Uterus (tissue), 4 donors: Measurements from ENCODE around the gene NMNAT1. TPM values are rescaled to one million over a fixed set of nuclear protein-coding genes. Genes with fewer than 3 reads are reported as not detected.
"Not testable (repeated sequence)": the region's sequence is repeated elsewhere in the genome, so short reads cannot be mapped to it uniquely, and the experiment has no call there.

Experiments
- DNase-seq, 2 donors: peaks; one replicate each; pipeline ENCODE4 v3.0.0-alpha.2; 2019 to 2020
- H3K27ac ChIP-seq, 2 donors: fragments of 200-600 bp; sonication (generic); 1 replicate in 1 of 2; 2 replicates in 1 of 2; pipeline ENCODE4 v1.5.1; 2016 to 2018
- H3K27me3 ChIP-seq, 2 donors: fragments of 200-600 bp; sonication (generic); one replicate each; pipeline ENCODE4 v1.5.1; 2018 to 2019; ENCODE audit warnings: control low read depth in 1 of 2
- H3K36me3 ChIP-seq, 2 donors: fragments of 200-600 bp; sonication (generic); one replicate each; pipeline ENCODE4 v1.5.1; 2019; ENCODE audit warnings: control low read depth in 1 of 2
- H3K4me1 ChIP-seq, 2 donors: fragments of 200-600 bp; sonication (generic); one replicate each; pipeline ENCODE4 v1.5.1; 2018 to 2019; ENCODE audit warnings: control low read depth in 1 of 2
- H3K4me3 ChIP-seq, 2 donors: fragments of 200-600 bp; sonication (generic); 1 replicate in 1 of 2; 2 replicates in 1 of 2; pipeline ENCODE4 v1.5.1; 2018 to 2019; ENCODE audit warnings: mild to moderate bottlenecking in 1 of 2
- H3K9me3 ChIP-seq, 2 donors: fragments of 200-600 bp; sonication (generic); one replicate each; pipeline ENCODE4 v1.5.1; 2019; ENCODE audit warnings: control low read depth in 1 of 2
- CTCF ChIP-seq, 4 experiments: fragments of 200-600 bp in 2 of 4; fragments of 450-650 bp in 2 of 4; sonication (generic) in 2 of 4; IDR thresholded peaks; one replicate each; pipeline ENCODE4 v1.5.1; 2016 to 2019; ENCODE audit warnings: antibody characterized with exemption in 4 of 4, mild to moderate bottlenecking in 2 of 4, moderate library complexity in 1 of 4
- POLR2A ChIP-seq, 2 donors: fragments of 450-650 bp; IDR thresholded peaks; one replicate each; pipeline ENCODE4 v1.6.1; 2016; ENCODE audit warnings: antibody characterized with exemption in 2 of 2, mild to moderate bottlenecking in 1 of 2, moderate library complexity in 1 of 2
- intact Hi-C: fragments of 100-400 bp; cut with DNase I; formaldehyde crosslinking; loops from one replicate; pipeline ENCODE4 v1.15.1; 2023; ENCODE audit warnings: low total_unique reads
- total RNA-seq, 4 donors: library from RNA; depleted of rRNA in 3 of 4; stranded (reverse); fragments of >200 nt in 3 of 4; gene quantifications; one replicate each; pipeline versions ENCODE4 v1.1.0 to v1.2.4, GENCODE V29; 2014 to 2023
- donor health status: DM: yes; HTN: yes; CAD: no.

Gene NMNAT1
- total RNA-seq, 4 donors from 2014 or later: 1.8 to 41.5 (median 12.7) TPM

- Histone ChIP-seq H3K4me1 (no peaks in the 10 kb centered on the region), H3K36me3 (no peaks in the 10 kb centered on the region), H3K4me3 (no peak overlapping the region), H3K27me3 (no peaks in the 10 kb centered on the region), H3K27ac (no peak overlapping the region), H3K9me3 (no peaks in the 10 kb centered on the region)
- intact Hi-C loops: no loop called here
- TF ChIP-seq CTCF (IDR thresholded peaks at IDR 0.05) (no peak), POLR2A (IDR thresholded peaks at IDR 0.05) (no peak)
- no peak for DNase-seq
Measured at GRCh38 chr1:10014016-10014415, 70.7 kb downstream of the NMNAT1 start.

GRCh38 chr1:10019561-10019960 is 76.3 kb downstream of the NMNAT1 start:
- no peak overlapping the region for H3K27ac ChIP-seq
- no peaks in the 10 kb centered on the region for H3K36me3 ChIP-seq
- H3K27me3 ChIP-seq: no peaks in the 10 kb centered on the region
- H3K4me1 ChIP-seq: no peaks in the 10 kb centered on the region
- intact Hi-C loops: no loop called here
- H3K4me3 ChIP-seq: no peak overlapping the region
- H3K9me3 ChIP-seq: no peaks in the 10 kb centered on the region
- DNase-seq: no peak
- TF ChIP-seq CTCF (IDR thresholded peaks at IDR 0.05) (no peak), POLR2A (IDR thresholded peaks at IDR 0.05) (no peak)

- H3K27me3 ChIP-seq: no peaks in the 10 kb centered on the region
- TF ChIP-seq POLR2A (IDR thresholded peaks at IDR 0.05): no peak
- H3K4me3 ChIP-seq: no peak overlapping the region
- intact Hi-C loops: no loop called here
- no peak for DNase-seq
- no peaks in the 10 kb centered on the region for H3K4me1 ChIP-seq
- H3K9me3 ChIP-seq: no peaks in the 10 kb centered on the region
- H3K36me3 ChIP-seq: no peaks in the 10 kb centered on the region
- H3K27ac ChIP-seq: no peak overlapping the region
Measured at GRCh38 chr1:10020086-10020485, 76.8 kb downstream of the NMNAT1 start.

GRCh38 chr1:10020678-10021077 is 77.4 kb downstream of the NMNAT1 start:
- intact Hi-C loops, DNase-seq, H3K9me3 ChIP-seq, H3K27ac ChIP-seq, H3K4me1 ChIP-seq, H3K4me3 ChIP-seq, H3K36me3 ChIP-seq, H3K27me3 ChIP-seq: not testable (repeated sequence)

GRCh38 chr1:10021992-10022391 is 78.7 kb downstream of the NMNAT1 start:
- H3K27ac ChIP-seq, H3K9me3 ChIP-seq, DNase-seq, H3K4me3 ChIP-seq, H3K36me3 ChIP-seq, H3K27me3 ChIP-seq, H3K4me1 ChIP-seq, intact Hi-C loops: not testable (repeated sequence)

GRCh38 chr1:10022656-10023055 is 79.4 kb downstream of the NMNAT1 start:
- no peak for TF ChIP-seq POLR2A (IDR thresholded peaks at IDR 0.05)
- TF ChIP-seq CTCF (IDR thresholded peaks at IDR 0.05): no peak

GRCh38 chr1:10025354-10025753 is 82.1 kb downstream of the NMNAT1 start:
- DNase-seq: no peak
- intact Hi-C loops: no loop called here
- no peak overlapping the region for H3K27ac ChIP-seq
- no peaks in the 10 kb centered on the region for H3K9me3 ChIP-seq
- H3K27me3 ChIP-seq: no peaks in the 10 kb centered on the region
- no peak overlapping the region for H3K4me3 ChIP-seq
- no peaks in the 10 kb centered on the region for H3K4me1 ChIP-seq
- TF ChIP-seq CTCF (IDR thresholded peaks at IDR 0.05) (no peak), POLR2A (IDR thresholded peaks at IDR 0.05) (no peak)
- H3K36me3 ChIP-seq: no peaks in the 10 kb centered on the region

More at GRCh38 chr1:10022656-10023055, 79.4 kb downstream of the NMNAT1 start:
- H3K27ac ChIP-seq: no peak overlapping the region
- H3K36me3 ChIP-seq: no peaks in the 10 kb centered on the region
- intact Hi-C loops: no loop called here
- H3K4me1 ChIP-seq: no peaks in the 10 kb centered on the region
- no peak overlapping the region for H3K4me3 ChIP-seq
- no peak for DNase-seq
- no peaks in the 10 kb centered on the region for H3K27me3 ChIP-seq
- H3K9me3 ChIP-seq: no peaks in the 10 kb centered on the region
